Endothelial cell of umbilical vein (primary cell): Measurements from ENCODE around the gene ITPRIPL2. TPM values are rescaled to one million over a fixed set of nuclear protein-coding genes. Genes with fewer than 3 reads are reported as not detected.

ENCODE experiments used
- BruUV-seq: library from RNA; stranded (reverse); fragments of 400-500 nt; replicated peaks from 2 replicates; lab custom pipeline; 2021; lab: Mats Ljungman, UMichigan
- CTCF ChIA-PET: fragments of 300-600, 350-600 bp; sonication (Branson Sonifier 250); formaldehyde crosslinking; loops from one replicate; lab custom pipeline; 2021; ENCODE audit warnings: antibody characterized with exemption, inconsistent platforms; lab: Charles Lee
- POLR2A ChIA-PET: fragments of 300-600, 350-600 bp; sonication (Branson Sonifier 250); formaldehyde crosslinking; loops from one replicate; lab custom pipeline; 2021; ENCODE audit warnings: antibody characterized with exemption, inconsistent platforms; lab: Charles Lee
- DNase-seq: peaks from one replicate; pipeline ENCODE4 v3.0.0-alpha.2; 2011; ENCODE audit warnings: low read depth, low spot score
- FAIRE-seq: peaks from 2 replicates; lab custom pipeline; 2011; peaks lifted over from hg19 to GRCh38; lab: Jason Lieb, UNC
- H2AFZ ChIP-seq: 2 replicates; pipeline ENCODE4 v1.6.0; 2012; ENCODE audit warnings: low read depth, low read length, control low read depth, inconsistent platforms
- H3K27ac ChIP-seq: 2 replicates; pipeline ENCODE4 v1.5.1; 2011; ENCODE audit warnings: low read depth, mild to moderate bottlenecking, control low read depth, low read length, moderate library complexity; ENCODE audit not compliant: insufficient read depth
- H3K27me3 ChIP-seq, 2 experiments: 2 replicates each; pipeline versions ENCODE4 v1.6.0 to v1.6.1; 2011; ENCODE audit warnings: low read length in 2 of 2, mixed read lengths in 1 of 2; ENCODE audit not compliant: control insufficient read depth in 2 of 2, insufficient read depth in 2 of 2
- H3K36me3 ChIP-seq, 2 experiments: 2 replicates in 1 of 2; 3 replicates in 1 of 2; pipeline ENCODE4 v1.5.1; 2011; ENCODE audit warnings: low read length in 2 of 2, mild to moderate bottlenecking in 1 of 2, moderate library complexity in 1 of 2; ENCODE audit not compliant: control insufficient read depth in 2 of 2, insufficient read depth in 2 of 2; ENCODE audit errors: extremely low read depth in 1 of 2
- H3K4me1 ChIP-seq: 3 replicates; pipeline ENCODE4 v1.5.1; 2011; ENCODE audit warnings: mild to moderate bottlenecking, low read length; ENCODE audit not compliant: control insufficient read depth, insufficient read depth; ENCODE audit errors: extremely low read depth
- H3K4me2 ChIP-seq: 2 replicates; pipeline ENCODE4 v1.6.1; 2011; ENCODE audit warnings: low read length, control low read depth, mixed read lengths; ENCODE audit not compliant: insufficient read depth
- H3K4me3 ChIP-seq, 3 experiments: fragments of 200-600 bp in 1 of 3; sonication (generic), shearing (Covaris generic) in 1 of 3; replicated peaks in 1 of 3; 2 replicates each; pipeline ENCODE4 v1.5.1; 2011 to 2016; ENCODE audit warnings: control low read depth in 3 of 3, low read length in 3 of 3, mild to moderate bottlenecking in 2 of 3, inconsistent platforms in 1 of 3, low read depth in 1 of 3, moderate library complexity in 1 of 3; ENCODE audit not compliant: insufficient read depth in 1 of 3
- H3K79me2 ChIP-seq: 2 replicates; pipeline ENCODE4 v1.6.0; 2012; ENCODE audit warnings: low read length, inconsistent platforms; ENCODE audit not compliant: control insufficient read depth, insufficient read depth
- H3K9ac ChIP-seq: replicated peaks from 2 replicates; pipeline ENCODE3; 2011; ENCODE audit warnings: low read length, control low read depth; ENCODE audit not compliant: insufficient read depth; ENCODE audit errors: extremely low read depth
- H3K9me1 ChIP-seq: replicated peaks from 3 replicates; pipeline ENCODE4 v1.6.0; 2011; ENCODE audit warnings: mild to moderate bottlenecking, low read length; ENCODE audit not compliant: control insufficient read depth, insufficient read depth; ENCODE audit errors: extremely low read depth
- H3K9me3 ChIP-seq: replicated peaks from 2 replicates; pipeline ENCODE4 v1.5.1; 2012; ENCODE audit warnings: low read length, inconsistent platforms; ENCODE audit not compliant: control insufficient read depth, insufficient read depth
- H4K20me1 ChIP-seq: replicated peaks from 2 replicates; pipeline ENCODE3; 2011; ENCODE audit warnings: mild to moderate bottlenecking, low read length; ENCODE audit not compliant: control insufficient read depth, insufficient read depth; ENCODE audit errors: extremely low read depth
- CTCF ChIP-seq, 2 donors: IDR thresholded peaks; 1 replicate in 1 of 2; 2 replicates in 1 of 2; pipeline ENCODE4 v1.5.1; 2011; ENCODE audit warnings: low read length in 2 of 2, mild to moderate bottlenecking in 2 of 2, moderate library complexity in 2 of 2, control low read depth in 1 of 2, inconsistent platforms in 1 of 2, low read depth in 1 of 2; ENCODE audit not compliant: insufficient read depth in 1 of 2; ENCODE audit errors: extremely low read depth in 1 of 2
- EZH2 ChIP-seq: IDR thresholded peaks from 2 replicates; pipeline ENCODE4 v1.6.1; 2012; ENCODE audit warnings: borderline replicate concordance, low read depth, mild to moderate bottlenecking, moderate library complexity, low read length, inconsistent platforms; ENCODE audit not compliant: severe bottlenecking
- FOS ChIP-seq: IDR thresholded peaks from 2 replicates; pipeline ENCODE4 v1.6.1; 2011; ENCODE audit warnings: mild to moderate bottlenecking, low read length, moderate library complexity, borderline replicate concordance; ENCODE audit not compliant: insufficient read depth
- GATA2 ChIP-seq: IDR thresholded peaks from 2 replicates; pipeline ENCODE4 v1.7.0; 2011; ENCODE audit warnings: low read depth, mild to moderate bottlenecking, moderate library complexity, mixed read lengths, low read length; ENCODE audit not compliant: insufficient read length, insufficient read depth
- JUN ChIP-seq: IDR thresholded peaks from 2 replicates; pipeline ENCODE4 v1.6.1; 2011; ENCODE audit warnings: borderline replicate concordance, low read depth; ENCODE audit not compliant: insufficient read length, insufficient read depth
- MAX ChIP-seq: IDR thresholded peaks from 2 replicates; pipeline ENCODE4 v1.6.1; 2011; ENCODE audit not compliant: insufficient read depth, insufficient read length
- MYC ChIP-seq: IDR thresholded peaks from one replicate; pipeline ENCODE4 v1.6.1; 2011; ENCODE audit warnings: mild to moderate bottlenecking, low read depth, low read length
- POLR2A ChIP-seq: IDR thresholded peaks from 2 replicates; pipeline ENCODE4 v1.6.1; 2012; ENCODE audit warnings: low read depth, mild to moderate bottlenecking, control low read depth, low read length
- POLR2AphosphoS5 ChIP-seq: IDR thresholded peaks from 2 replicates; pipeline ENCODE4 v1.6.1; 2012; ENCODE audit warnings: low read depth, mild to moderate bottlenecking, control low read depth, low read length, moderate library complexity; ENCODE audit not compliant: insufficient read depth
- dilution Hi-C: fragments of 300-500 bp; cut with MboI; formaldehyde crosslinking; loops from one replicate; pipeline ENCODE4 v1.15.0; 2019; ENCODE audit warnings: low sequenced_read_pairs; ENCODE audit not compliant: extremely low pct_ligation_motif_present
- intact Hi-C: fragments of 100-400 bp; cut with micrococcal nuclease; formaldehyde crosslinking; loops from one replicate; pipeline ENCODE4 v1.10.0; 2022
- polyA plus RNA-seq, 4 experiments: library from polyadenylated mRNA; depleted of rRNA in 3 of 4; stranded (reverse) in 3 of 4; unstranded in 1 of 4; fragments of >200 nt; gene quantifications; 2 replicates each; pipeline versions ENCODE4 v1.2.1 to v1.2.3, GENCODE V29; 2011 to 2012; ENCODE audit warnings: missing spikeins in 1 of 4
- total RNA-seq: library from RNA; stranded (reverse); gene quantifications from 2 replicates; pipeline ENCODE4 v1.2.3, GENCODE V29; 2021

ITPRIPL2 gene
- total and polyA plus RNA-seq, 2 donors (not counting 3 experiments of a cell fraction or from before 2014, with no cell fraction given): 10.9 to 40.8 TPM

- Histone ChIP-seq H3K9me3 (no peaks in the 10 kb centered on the region), H3K4me1 (peaks cover 29% of the 10 kb centered on the region), H4K20me1 (no peaks in the 10 kb centered on the region), H3K4me3 (no peak overlapping the region), H3K27ac (no peak overlapping the region), H3K27me3 (no peaks in the 10 kb centered on the region), H2AFZ (no peak overlapping the region), H3K36me3 (no peaks in the 10 kb centered on the region), H3K79me2 (no peaks in the 10 kb centered on the region), H3K4me2 (no peak overlapping the region), H3K9ac (no peak overlapping the region), H3K9me1 (no peaks in the 10 kb centered on the region)
- TF ChIP-seq MAX: no peak
- TF ChIP-seq CTCF (IDR thresholded peaks at IDR 0.05; ENCODE audit: extremely low read depth in 1 of 2, insufficient read depth in 1 of 2, low read depth in 1 of 2, low read length in 2 of 2): no peak
- no peak for TF ChIP-seq EZH2
- TF ChIP-seq MYC: no peak
- no TSS peak for BruUV-seq
- intact Hi-C loops: no loop called here
- FAIRE-seq (no peak), DNase-seq (no peak)
- dilution Hi-C loops: no loop called here
- ChIA-PET POLR2A (interaction anchor here (1.2 kb wide), 1 partner anchor 25 kb away, joined by 3 read pairs; the partner anchor contains the start of gene ITPRIPL2), CTCF (interaction anchor here (1.1 to 2.6 kb wide), 3 partner anchors 18 to 90 kb away, joined by 4 to 12 read pairs (median 4); no protein-coding TSS in a partner anchor)
These were observed 24.3 kb upstream of the ITPRIPL2 start for GRCh38 chr16:19089410-19089955.

- no peak overlapping the region for H3K4me3 ChIP-seq
- intact Hi-C loops (no loop called here), dilution Hi-C loops (no loop called here)
- no peak overlapping the region for H3K9ac ChIP-seq
- TF ChIP-seq POLR2AphosphoS5 (no peak), MYC (no peak), MAX (no peak), JUN (no peak), FOS (no peak), EZH2 (no peak), CTCF (IDR thresholded peaks at IDR 0.05; ENCODE audit: extremely low read depth in 1 of 2, insufficient read depth in 1 of 2, low read depth in 1 of 2, low read length in 2 of 2) (no peak), GATA2 (no peak), POLR2A (no peak)
- no peaks in the 10 kb centered on the region for H3K36me3 ChIP-seq
- no peaks in the 10 kb centered on the region for H4K20me1 ChIP-seq
- BruUV-seq: no TSS peak
- DNase-seq (no peak), FAIRE-seq (no peak)
- ChIA-PET POLR2A (no interaction called here), CTCF (interaction anchor here (1.0 kb wide), 1 partner anchor 22 kb away, joined by 3 read pairs; no protein-coding TSS in a partner anchor)
- no peak overlapping the region for H3K4me2 ChIP-seq
- no peaks in the 10 kb centered on the region for H3K27me3 ChIP-seq
- H2AFZ ChIP-seq: no peak overlapping the region
- peaks cover 27% of the 10 kb centered on the region for H3K4me1 ChIP-seq
- no peaks in the 10 kb centered on the region for H3K79me2 ChIP-seq
- H3K9me3 ChIP-seq: no peaks in the 10 kb centered on the region
- no peaks in the 10 kb centered on the region for H3K9me1 ChIP-seq
- H3K27ac ChIP-seq: no peak overlapping the region
These were observed 22.8 kb upstream of the ITPRIPL2 start for GRCh38 chr16:19090916-19091315.
